GM19452 (cell line): ENCODE data around the gene CCDC88B.

ENCODE experiments used
- ATAC-seq: cut with Tn5 transposase; IDR thresholded peaks from one replicate; pipeline ENCODE4 v1.9.1; 2021; ENCODE audit not compliant: unreplicated experiment

The CCDC88B gene

DNA sequence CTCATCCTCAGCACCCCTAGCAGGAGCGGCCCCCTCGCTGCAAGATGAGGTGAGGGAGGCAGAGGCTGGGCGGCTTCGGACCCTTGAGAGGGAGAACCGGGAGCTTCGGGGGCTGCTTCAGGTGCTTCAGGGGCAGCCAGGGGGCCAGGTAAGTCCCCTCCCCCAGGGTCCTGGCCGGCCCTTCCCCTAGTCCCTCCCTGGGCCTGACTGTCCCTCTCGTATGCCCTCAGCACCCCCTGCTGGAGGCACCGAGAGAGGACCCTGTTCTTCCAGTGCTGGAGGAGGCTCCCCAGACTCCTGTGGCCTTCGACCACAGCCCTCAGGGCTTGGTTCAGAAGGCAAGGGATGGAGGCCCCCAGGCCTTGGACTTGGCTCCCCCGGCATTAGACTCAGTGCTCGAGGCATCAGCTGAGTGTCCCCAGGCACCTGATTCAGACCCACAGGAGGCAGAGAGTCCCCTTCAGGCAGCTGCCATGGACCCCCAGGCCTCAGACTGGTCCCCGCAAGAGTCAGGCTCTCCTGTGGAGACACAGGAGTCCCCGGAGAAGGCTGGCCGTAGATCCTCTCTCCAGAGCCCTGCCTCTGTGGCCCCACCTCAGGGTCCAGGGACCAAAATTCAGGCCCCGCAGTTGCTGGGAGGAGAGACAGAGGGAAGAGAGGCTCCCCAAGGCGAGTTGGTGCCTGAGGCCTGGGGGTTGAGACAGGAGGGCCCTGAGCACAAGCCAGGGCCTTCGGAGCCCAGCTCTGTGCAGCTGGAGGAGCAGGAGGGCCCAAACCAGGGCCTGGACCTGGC, 4.0 kb downstream of the CCDC88B start:
- no peak for ATAC-seq

DNA sequence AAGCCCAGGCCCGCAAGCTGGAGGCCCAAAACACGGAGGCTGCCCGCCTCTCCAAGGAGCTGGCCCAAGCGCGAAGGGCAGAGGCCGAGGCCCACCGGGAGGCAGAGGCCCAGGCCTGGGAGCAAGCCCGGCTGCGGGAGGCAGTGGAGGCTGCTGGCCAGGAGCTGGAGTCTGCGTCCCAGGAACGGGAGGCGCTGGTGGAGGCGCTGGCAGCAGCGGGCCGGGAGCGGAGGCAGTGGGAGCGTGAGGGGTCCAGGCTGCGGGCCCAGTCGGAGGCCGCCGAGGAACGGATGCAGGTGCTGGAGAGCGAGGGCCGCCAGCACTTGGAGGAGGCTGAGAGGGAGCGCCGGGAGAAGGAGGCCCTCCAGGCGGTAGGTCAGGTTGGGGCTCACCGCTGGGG, 4.8 kb downstream of the CCDC88B start:
- no peak for ATAC-seq

GRCh38 chr11:64347193-64347867, 7.3 kb downstream of the CCDC88B start:
- no peak for ATAC-seq

DNA sequence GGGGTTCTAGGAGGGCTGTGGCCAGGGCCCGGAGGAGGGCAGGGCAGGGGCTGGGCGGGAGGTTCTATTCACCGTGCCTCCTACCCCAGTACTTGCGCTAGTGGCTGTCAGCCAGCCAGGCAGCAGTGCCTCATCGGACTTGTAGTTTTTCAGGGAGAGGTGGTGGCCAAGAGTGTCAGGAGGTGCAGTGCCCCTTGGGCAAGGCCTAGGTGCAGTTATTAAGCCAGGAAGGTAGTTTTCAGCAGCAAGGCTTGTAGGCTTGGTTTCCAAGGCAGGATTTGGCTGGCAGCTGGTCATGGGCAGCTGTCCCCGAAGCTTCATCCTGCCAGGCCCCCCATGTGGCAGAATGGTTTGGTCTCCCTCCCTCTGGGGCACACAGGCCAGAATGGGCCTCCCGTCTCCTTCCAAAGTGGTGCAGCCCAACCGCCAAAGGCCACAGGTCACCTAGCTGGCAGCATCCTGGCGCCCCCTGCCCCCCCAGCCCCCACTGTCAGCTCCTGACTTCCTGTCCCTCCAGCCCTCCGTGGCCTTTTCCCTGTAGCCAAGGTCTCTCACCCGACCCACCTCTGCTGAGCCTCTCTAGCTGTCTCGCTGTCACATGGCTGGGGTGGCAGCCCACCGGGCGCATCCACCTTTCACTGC, 8.5 kb downstream of the CCDC88B start:
- ATAC-seq: no peak

GRCh38 chr11:64349025-64349387, 9.0 kb downstream of the CCDC88B start:
- ATAC-seq: no peak

DNA sequence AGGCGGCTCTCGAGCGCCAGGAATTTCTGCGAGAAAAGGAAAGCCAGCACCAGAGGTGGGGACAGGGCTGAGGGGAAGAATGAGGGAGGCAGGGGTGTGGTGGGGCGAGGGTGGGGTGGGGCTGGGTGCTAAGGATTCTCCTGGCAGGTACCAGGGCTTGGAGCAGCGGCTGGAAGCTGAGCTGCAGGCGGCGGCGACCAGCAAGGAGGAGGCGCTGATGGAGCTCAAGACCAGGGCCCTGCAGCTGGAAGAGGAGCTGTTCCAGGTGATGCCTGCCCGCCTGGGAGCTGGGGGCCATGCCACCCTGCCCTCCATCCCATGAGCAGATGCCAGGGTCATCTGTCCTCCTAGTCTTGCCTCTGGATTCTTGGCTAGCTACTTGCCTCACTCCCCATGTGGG, 9.4 kb downstream of the CCDC88B start:
- ATAC-seq: no peak

DNA sequence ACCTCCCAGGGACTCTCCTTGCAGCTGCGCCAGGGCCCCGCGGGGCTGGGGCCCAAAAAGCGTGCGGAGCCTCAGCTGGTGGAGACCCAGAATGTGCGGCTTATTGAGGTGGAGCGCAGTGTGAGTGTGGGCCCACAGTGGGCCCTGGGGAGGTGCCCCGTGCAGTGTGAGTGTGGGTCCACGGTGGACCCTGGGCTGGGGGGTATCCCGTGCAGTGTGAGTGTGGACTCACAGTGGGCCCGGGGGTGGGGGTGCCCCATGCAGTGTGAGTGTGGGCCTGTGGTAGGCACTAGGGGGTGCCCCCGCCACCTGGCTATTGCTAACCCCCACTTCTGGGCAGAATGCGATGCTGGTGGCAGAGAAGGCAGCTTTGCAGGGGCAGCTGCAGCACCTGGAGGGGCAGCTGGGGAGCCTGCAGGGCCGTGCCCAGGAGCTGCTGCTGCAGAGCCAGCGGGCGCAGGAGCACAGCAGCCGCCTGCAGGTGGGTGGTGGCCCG, 11.2 kb downstream of the CCDC88B start:
- ATAC-seq: no peak

GRCh38 chr11:64352099-64352994, 12.3 kb downstream of the CCDC88B start:
- ATAC-seq: no peak

GRCh38 chr11:64352995-64353714, 13.2 kb downstream of the CCDC88B start:
- ATAC-seq: no peak

DNA sequence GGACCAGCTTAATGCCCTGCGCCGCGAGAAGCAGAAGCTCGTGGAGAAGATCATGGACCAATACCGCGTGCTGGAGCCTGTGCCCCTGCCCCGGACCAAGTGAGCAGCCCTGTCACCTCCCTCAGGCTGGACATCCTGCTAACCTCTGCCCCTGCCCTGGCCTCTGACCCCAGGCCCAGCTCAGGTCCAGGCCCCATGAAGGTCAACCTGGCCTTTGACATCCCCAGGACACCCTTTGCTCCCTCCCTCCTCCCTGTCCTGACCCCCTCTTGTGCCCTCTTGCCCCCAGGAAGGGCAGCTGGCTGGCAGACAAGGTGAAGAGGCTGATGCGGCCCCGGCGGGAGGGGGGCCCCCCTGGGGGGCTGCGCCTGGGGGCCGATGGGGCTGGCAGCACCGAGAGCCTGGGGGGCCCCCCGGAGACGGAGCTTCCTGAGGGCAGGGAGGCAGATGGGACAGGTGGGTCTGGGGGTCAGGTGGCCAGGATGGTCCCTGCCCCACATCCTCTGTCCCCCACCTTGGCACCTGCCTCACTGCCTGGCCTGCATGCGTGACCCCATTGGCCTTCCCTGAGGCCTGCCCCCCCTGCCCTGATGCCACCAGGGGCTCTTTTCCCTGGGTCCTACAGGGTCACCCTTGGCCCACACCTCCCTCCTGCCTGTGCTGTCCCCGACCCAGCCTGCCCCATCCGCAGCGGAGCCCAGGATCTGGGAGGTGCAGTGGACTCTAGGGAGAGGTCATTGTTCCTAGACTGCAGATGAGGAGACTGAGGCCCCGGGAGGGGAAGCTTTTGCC, 13.9 kb downstream of the CCDC88B start:
- no peak for ATAC-seq

- ATAC-seq: no peak
These were observed 15.3 kb downstream of the CCDC88B start for GRCh38 chr11:64355078-64355940.

DNA sequence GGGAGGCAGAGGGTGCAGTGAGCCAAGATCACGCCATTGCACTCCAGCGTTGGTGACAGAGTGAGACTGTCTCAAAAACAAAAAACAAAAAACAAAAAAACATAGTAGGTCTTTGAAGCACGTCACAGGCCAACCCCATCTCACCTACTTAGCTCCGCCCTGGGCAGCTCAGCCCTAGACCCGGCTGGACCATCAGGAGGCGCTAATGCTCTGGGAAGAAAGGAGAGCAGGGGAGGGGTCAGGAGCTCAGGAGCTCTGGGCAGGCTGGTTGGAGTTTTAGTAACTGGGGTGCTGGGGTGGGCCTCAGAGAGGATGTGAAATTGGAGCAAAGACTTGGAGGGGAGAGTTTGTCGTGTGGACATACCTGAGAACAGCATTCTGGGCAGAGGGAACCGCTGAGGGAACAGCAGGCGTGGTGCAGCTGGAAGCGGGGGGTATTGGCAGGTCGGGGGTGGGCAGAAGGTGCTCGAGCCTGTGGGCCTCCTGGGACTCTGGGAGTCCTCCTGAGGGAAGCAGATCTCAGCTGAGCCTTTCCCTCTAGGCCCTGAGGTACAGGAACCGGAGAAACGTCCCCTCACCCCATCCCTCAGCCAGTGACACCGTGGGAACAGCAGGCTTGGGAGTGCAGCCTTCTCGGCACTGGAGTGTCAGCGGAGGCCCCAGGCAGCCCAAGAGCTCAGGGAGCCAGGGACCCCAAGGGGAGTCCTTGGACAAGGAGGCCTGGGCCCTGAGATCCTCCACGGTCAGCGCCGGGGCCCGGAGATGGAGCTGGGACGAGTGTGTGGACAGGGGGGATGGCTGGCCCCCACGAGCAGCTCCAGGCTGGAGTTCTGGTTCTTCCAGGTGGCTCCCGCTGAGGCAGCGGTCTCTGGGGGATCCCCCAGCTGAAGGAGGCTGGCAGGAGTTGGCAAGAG, 16.8 kb downstream of the CCDC88B start:
- no peak for ATAC-seq

DNA sequence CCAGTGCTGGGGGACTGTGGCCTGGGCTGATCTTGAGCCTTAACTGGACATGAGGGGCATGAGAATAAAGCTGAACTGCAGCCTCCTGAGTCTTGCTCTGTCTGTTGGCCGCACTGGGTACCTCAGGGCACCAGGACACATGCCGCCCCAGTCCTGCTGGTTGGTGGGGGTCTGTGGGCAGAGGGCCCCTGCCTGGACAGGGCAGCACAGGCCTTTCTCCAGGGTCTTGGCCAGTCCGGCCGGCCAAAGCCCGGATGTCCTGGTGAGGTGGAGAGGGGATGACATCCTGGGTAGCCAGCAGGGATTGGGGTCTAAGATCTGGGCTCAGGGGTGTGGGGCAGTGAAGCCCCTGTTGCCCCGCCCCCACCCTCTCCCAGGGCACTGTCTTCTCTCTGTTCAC, 17.4 kb downstream of the CCDC88B start:
- no peak for ATAC-seq

DNA sequence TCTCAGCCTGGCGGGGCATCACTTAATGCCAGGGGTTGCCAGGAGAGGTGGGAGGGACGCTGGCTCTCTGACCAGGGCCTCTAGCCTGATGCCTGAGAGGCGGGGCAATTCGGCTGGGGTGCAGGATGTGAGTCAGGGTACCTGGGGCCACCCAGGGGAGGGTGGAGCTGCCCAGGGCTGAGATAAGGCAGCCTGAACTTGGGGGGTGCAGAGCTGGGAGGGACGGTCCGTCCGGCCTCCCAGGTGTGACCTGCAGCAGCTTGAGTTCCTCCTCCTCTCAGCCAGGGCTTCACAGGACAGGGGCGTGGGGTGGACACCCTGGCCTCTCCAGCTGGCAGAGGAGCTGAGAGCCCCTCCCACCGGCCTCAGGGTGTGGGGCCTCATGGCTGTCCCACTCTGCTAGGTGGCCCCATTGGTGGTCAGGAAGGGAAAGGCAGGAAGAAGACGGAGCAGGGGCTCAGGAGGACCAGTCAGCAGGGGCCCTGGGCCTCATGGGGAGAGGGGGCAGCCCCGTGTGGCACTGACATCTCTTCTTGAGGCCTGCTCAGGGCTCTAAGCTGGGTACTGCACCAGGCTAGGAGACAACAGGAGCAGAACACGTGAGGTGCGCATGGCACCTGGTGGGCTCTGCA, 18.0 kb downstream of the CCDC88B start:
- no peak for ATAC-seq

DNA sequence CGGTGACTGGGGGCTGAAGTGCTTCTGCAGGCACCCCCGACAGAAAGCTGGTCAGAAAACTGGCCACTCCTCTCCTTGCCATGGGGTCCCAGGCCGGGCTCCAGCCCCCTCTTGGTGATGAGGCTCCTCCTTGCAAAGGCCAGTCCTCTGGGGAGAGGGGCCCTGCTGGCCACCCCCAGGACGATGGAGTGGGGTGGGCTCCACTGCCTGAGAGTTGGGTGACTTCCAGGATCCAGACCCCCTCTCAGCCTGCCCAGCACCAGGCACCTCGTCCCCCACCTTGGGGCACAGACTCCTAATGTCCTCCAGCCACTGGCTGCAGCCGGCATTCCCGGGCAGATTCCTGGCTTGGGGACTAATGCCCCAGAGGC, 18.5 kb downstream of the CCDC88B start:
- no peak for ATAC-seq

DNA sequence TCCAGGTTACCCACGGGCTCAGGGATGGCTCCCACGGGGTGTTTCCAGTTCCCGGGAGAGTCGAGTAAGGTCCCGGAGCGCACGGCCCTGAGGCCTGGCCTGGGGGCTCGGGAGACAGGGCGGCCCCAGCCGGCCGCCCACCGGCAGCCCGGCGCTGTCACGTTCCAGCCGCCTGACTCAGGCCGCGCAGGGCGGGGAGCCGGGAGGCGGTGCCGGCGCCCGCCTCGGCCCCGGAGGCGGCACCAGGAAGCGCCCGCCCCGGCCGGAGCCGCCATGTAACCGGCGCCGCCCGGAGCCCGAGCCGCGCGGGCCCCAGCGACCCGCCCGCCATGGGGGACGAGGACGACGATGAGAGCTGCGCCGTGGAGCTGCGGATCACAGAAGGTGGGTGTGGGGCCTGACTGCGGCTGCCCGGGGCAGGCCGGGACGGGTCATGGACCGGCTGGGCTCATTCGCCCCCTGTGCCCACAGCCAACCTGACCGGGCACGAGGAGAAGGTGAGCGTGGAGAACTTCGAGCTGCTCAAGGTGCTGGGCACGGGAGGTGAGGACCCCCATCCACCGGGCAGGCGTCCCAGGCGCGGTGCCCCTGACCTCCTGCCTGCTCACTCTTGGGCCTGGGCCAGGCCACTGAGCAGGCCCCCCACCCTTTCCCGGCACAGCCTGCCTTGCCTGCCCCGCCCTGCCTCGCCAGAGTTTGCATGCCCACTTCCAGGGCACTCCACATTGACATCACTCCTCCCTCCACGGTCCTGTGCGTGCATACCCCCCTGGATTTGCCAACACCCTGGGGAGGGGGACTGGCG, 19.1 kb downstream of the CCDC88B start, which contains the start of gene RPS6KA4:
Gene RPS6KA4, plus strand, starts transcription at position 256 of the 805 bp plus-strand sequence. Its CDS starts 74 bp downstream, at position 330.
- ATAC-seq: peak; percentile 65
